M059J (cell line): ENCODE results near the gene UBE2J2. TPM values are rescaled to one million over a fixed set of nuclear protein-coding genes. Genes with fewer than 3 reads are reported as not detected.
A peak's percentile ranks its signal among the peaks of the same experiment; 100 is the strongest.

Experiments used
- DNase-seq: peaks from one replicate; pipeline ENCODE4 v3.0.0-alpha.2; 2012; ENCODE audit warnings: low read depth
- total RNA-seq: library from RNA; depleted of rRNA; stranded (reverse); fragments of >200 nt; shearing (Covaris generic); gene quantifications from 2 replicates; pipeline ENCODE4 v1.2.3, GENCODE V29; 2014

UBE2J2 gene
- total RNA-seq, 1 experiment from 2014 or later: 59.5 TPM

DNA sequence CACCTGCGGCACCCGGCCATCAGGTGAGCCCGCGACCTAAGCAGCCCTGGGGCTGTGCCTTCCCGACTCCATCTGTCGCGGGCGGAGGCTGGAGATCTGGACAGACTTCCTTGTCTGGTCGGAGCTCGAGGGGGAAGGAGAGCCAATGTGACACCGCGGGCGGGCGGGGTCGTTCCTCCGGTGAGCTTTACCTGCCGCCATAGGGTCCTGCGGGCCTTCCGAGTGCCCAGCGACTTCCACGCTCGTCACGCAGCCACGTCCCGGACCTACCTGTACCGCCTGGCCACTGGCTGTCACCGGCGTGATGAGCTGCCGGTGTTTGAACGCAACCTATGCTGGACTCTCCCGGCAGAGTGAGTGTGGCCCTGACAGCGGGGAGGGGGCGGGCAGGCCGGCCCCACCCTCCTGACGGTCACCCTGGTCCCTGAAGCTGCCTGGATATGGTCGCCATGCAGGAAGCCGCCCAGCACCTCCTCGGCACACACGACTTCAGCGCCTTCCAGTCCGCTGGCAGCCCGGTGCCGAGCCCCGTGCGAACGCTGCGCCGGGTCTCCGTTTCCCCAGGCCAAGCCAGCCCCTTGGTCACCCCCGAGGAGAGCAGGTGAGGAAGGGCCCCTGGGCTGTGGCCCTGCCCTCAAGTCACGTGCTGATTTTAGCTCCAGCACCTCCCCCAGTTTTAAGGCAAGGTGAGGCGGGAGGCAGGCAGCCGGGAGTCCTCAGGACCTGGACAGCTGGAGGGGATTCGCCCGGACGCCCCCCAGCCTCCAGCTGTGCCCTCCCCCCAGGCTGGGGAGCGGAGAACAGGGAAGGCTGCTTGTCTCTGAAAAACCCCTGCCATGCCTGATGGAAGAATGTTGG is 35.8 kb upstream of the UBE2J2 start:
- no peak for DNase-seq

DNA sequence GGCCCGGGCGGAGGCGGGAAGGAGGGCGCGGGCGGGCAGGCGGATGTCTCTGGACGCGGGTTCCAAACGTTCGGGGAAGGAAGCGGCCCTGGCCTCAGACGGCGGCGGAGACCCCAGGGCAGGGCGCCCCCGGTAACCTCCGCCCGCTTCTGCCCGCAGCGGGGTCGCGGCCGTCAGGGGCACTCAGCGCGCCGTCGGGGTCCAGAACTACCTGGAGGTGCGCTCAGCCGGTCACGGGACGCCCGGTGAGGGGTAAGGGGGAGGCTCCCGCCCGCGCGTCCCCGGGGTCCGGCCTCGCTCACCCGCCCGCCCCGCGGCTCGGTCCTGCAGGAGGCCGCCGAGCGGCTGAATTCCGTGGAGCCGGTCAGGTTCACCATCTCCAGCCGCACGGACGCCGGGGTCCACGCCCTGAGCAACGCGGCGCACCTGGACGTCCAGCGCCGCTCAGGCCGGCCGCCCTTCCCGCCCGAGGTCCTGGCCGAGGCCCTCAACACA is 35.1 kb upstream of the UBE2J2 start:
- DNase-seq: no peak

DNA sequence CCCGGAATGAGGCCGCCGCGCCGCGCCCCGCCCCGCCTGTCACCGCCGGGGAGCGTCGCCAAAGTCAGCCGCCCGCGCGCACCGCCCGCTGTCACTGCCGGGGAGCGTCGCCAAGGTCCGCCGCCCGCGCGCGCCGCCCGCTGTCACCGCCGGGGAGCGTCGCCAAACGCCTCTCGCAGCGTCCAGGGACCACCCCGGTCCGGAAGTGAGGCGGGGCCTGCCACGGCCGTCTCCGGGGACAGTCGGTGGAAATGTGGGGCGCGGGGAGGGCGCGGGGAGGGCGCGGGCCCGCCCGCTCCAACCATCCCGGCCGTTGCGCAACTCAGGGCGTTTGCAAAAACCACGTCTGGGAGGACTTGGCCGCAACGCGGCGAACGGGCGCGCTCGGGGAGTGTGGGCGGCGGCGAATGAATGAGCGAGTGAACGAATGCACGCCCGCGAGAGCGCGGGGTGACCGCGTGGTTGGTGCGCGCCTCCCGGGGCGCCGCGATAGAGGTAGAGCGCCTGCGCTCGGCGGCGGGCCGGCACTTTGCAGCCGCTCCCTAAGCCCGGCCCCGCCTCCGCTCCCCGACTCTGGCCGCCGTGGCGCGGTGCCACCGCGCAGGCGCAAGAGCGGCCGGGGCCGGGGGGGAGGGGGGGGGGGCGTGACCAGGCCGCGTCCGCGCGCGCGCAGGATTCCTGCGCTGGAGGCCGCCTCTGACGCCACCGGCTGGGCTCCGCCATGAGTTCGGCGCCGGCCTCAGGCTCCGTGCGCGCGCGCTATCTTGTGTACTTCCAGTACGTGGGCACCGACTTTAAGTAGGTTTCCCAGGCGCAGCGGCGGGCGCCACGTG is 34.5 kb upstream of the UBE2J2 start, which contains the start of the genes ACAP3 and PUSL1:
Gene ACAP3, minus strand, starts transcription at position 8 of the 833 bp plus-strand sequence. CDS start 115 bp downstream, outside the sequence.
Gene PUSL1, plus strand, starts transcription at position 675 of the 833 bp plus-strand sequence. Its CDS starts 47 bp downstream, at position 722.
- peak; percentile 88 for DNase-seq

DNA sequence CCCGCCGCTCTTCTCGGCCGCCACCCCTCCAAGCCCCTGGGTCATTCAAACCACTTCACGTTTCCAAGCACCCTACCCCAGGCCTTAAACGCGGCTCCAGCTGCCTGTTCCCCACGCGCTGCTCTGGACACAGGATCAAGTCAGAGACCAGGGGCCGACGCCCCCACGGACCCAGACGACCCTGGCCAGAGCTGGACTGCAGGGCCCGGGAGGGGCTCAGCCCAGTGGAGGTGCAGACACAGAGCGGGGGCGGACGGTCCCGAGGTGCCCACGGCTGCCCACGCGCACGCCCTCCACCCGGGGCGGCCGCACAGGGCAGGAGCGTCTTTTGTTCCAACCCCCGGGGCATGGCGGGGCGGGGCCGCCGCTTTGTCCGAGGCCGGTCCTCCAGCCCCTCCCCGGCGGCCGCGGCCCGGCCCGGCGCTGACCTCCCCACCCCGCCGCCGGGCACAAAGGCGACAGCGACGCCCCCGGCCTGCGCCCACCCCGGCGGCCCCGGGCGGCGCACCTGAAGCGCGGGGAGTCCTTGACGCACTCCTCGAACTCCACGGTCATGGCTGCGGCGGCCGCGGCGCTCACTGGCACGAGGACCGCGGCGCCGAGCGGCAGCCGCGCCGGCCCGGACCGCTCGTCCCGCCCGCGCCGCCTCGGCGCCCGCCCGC is 33.7 kb upstream of the UBE2J2 start:
- peak; percentile 47 for DNase-seq

DNA sequence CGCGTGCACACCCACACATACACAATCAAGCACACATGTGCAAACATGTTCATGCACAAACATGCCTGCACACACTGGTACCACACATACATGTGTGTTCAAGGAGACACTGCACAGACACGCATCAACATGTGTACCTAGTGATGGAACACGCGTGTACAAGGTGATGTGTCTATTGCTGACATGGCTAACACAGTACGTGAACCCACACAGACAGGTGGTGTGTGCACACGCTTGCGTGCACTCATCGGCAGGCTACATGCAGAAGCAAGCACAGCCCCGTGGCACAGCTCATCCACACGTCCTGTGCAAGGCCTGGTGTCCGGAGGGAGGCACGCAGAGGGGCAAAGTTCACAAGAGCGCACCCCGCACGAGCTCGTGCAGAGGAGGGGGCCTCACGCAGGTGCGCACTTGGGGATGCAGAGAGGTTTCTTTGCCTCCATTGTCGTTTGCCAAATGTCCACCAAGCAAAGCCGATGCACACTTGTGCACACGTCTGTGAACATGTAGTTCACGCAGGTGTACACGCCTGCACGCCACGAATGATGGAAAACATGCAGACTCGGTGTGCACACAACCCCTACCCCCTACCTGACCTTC is 33.1 kb upstream of the UBE2J2 start:
- no peak for DNase-seq

DNA sequence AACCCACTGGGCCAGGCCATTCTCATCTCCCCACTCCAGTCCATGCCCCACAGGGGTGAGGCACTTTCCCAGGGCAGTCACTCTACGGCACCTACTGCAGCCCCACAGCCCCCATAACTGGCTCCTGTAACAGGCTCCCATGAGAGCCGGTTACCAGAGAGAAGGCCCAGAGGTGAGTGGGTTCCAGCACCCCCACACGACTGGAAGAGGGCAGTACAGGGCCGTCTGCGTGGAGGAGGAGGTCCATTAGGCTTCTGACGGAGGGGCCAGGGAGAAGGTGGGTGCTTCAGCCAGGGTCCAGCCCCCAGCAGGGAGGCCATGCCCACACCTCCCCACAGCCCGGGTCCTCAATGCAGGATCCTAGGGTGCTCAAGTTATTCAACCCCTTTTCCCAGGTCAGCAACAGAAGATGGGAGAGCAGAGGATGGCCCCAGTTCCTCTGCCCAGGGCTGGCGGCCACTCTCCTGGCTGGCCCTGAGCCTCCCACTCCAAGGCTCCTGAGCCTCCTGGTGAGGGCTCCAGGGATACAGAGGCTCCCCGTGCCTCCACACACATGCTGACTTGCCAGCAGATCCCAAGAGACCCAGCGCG is 32.5 kb upstream of the UBE2J2 start:
- no peak for DNase-seq

DNA sequence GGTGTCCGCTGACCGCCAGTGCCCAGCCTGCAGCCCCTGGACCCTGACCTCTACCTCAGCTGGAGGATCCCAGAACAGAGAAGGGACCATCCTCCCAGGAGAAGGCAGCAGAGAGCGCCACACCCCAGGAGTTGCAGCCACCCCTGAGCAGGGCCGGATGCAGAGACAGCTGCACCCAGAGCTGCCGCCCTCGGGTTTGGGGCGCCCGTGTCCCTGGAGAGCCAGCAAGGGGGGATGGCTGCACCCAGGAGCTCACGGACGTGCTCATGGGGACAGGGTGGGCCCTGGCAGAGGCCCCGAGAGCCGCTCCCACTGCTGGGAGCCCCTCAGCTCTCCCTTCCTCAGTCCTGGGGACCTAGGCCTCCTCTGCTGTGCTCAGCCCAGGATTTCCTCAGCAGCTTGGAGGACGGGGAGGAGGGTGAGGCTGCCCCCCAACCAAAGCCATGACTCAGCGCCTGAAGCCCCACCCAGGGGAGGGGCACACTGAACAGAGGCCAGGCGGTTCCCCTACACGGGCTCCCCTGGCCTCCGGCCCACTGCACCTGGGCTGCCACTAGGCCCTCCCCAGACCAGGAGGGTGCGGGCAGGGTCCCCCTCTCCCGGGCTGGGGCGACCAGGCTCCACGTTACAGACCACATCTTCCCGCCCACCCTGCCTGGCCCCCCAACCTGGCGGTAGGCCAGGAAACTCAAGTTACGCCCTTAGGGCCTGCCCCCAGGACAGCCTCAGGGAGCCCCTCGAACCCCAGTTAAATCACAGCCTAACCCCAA is 31.8 kb upstream of the UBE2J2 start:
- peak; percentile 70 for DNase-seq

DNA sequence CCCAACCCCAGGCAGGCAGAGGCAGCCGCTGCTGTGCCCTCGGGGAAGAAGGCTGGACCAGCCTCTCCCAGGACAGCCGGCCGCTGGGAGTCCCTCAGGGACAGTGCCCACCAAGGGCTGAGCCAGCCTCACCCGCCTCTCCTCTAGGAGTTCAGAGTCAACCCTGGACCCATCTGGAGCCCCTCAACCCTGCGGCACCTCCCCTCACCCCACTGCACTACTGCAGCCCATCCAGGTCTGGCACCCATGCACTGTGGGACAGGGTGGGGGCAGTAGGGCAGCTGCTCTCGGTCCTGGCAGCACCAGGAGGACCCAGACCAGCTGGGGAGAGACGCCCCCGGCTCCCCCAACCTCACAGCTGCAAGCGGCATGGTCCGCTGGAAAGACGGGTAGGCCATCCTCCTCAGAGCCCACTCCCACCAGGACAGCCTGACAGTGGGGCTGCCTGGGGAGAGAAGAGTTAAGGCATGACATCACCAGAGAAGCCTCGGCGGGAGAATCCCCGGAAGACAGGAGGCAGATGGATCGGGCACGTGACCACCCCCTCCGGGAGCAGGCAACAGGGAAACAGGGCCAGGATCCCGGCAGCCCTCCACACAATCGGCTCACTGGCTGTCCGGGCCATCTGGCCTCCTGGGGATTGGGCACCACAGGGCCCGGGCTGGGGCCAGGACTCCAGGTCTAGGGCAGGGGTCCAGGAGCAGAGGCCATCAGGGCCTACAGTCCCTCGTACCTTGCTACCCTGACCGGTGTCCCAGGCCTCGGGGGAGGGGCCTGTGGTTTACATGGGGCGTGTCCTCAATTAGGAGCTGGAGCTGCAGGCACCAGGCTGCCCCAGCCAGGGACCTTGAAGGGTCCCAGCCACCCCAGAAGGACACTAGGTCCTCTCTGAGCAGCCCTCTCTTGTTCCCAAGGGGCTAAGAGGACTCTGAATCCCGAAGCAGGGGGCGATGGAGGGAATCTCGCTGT is 31.0 kb upstream of the UBE2J2 start:
- DNase-seq: peak; percentile 58

DNA sequence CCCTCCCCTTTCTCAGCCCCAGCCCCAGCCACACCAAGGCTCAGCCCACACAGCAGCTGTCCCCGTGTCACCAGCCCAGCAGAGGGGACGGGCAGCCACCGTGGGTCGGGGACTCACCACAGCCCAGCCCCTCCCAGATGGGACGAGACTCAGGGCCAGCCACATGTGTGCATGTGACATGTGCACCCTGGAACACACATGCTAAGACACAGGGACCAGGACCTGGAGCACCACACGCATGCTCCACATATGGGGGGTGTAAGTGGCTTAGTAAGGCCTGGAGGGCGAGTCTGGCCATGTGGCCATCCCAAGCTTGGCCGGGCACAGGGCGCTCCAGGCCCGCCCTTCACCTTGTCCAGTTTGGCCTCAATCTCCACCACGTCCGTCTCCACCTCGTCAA is 30.1 kb upstream of the UBE2J2 start:
- no peak for DNase-seq

DNA sequence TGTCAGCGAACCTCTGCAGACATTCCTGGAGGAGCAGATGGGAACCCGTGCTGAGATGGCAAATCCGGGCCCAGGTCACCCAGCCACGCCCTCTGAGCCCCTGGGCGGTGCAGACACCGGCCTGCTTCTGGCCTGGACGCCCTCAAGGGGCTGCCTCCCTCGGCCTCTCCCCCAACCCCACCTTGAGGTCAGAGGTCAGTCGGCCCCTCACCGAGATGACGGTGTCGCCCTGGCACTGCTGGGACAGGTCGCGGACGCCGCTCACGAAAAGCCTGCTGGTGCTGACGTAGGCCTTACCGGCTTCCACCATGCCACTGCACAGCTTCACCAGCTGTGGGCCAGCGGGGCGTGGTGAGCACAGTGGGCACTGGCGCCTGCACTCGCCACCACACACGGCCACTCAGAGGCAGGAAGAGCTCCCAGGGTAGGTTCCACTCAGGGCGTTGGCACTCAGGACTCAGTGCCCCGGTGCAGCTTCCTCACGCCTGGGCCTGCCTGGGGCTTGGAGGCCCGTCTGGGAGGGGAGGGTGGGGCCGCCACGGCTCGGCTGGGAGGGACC is 29.4 kb upstream of the UBE2J2 start:
- DNase-seq: peak; percentile 18

DNA sequence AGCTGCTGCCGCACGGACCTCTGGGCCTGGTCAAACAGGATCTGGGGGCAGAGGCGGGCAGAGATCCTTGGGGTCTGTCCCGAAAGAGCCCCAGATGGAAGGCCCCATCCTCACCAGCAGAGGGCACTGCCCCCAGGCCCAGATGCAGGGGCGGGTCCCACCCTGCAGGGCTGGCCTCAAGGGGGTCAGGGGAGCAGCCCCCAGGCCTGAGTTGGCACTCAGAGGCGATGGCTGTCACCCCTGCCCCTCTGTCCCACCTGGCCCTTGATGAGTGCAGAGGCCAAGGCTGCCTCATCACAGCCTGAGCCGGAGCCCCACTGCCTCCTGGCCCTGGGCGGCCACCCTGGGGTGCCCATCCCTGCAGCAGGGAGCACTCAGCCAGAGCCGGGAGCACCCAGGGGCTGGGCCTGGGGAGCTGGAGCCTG is 28.4 kb upstream of the UBE2J2 start:
- DNase-seq: no peak

DNA sequence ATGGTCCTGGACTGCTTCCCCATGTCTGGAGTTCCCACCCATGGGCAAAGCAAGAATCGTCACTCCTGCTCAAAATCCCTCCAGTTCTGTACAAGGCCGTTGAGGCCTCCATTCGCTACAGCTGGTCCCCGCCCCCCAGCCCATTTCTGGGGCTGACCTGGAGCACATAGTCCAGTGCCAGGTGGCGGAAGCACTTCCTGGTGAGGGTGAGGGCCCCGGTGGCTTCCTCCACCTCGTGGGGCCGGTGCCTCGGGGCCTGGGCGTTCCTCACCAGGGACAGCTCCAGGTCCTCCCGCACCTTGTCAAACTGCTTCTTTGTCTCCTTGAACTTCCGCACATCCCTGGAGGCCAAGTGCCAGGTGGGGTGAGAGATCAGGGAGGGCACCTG is 26.7 kb upstream of the UBE2J2 start:
- no peak for DNase-seq

DNA sequence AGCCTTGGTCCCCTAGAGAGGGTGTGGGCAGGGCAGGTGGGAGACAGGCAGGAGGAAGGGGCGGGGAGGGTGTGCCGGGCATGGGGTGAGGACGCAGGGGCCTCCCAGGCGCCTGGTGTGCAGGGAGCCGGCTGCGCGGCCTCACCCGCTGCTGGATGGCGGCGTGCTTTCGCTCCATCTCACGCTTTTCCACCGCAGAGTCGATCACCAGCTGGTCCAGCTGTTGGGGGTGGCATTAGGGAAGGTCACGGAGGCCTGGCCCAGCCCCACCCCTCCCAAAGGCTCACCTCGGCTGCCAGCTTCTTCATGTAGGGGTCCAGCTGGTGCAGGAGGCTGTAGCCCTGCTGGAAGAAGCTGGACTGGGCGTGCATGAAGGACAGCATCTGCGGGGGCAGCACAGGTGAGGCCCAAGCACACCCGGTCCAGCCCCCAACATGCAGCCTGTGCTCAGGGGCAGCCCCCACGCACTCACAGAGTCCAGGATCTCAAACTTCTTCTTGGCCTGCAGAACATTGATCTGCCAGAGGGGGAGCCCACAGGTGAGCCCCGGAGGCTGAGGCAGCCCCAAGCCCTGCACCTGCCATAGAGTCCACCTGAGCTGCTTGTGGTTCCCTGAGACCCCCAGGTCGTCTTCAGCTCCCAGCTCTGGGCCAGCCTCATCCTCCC is 26.2 kb upstream of the UBE2J2 start:
- DNase-seq: no peak

DNA sequence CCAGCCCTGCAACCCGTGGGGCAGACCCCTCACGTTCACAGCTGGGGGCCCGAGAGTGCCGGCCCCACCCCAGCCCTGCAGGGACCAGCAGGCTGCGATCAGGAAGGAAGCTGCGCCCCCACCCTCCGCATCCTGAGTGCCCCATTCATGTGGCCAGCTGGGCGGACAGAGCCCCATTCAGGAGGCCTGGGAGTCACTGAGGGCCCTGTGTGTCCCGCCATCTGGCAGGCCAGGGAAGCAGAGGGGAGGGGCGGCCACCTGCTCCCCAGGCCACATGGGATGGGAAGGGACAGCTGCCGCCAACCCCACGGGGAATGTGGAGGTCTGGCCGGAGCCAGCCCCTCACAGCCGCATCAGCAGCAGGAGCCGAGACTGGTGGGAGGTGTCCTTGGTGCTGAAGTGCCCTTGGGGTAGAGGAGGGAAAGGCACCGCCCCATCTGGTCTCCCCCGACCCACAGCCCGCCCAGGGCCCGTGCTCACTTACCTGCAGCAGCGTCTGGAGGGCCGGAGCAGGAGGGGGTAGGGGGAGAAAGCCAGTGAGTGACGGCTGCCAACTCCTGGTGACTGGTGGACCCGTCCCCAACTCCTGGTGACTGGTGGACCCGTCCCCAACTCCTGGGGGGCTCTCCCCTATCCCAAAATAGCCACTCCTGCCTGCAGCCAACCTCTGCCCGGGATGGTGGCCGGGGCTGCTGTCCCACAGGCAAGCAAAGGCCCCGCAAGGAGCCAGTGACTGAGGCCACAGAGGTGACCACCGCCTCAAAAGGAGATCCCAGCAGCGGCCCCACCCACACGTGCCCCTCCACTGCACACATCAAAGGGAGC is 25.4 kb upstream of the UBE2J2 start:
- no peak for DNase-seq

DNA sequence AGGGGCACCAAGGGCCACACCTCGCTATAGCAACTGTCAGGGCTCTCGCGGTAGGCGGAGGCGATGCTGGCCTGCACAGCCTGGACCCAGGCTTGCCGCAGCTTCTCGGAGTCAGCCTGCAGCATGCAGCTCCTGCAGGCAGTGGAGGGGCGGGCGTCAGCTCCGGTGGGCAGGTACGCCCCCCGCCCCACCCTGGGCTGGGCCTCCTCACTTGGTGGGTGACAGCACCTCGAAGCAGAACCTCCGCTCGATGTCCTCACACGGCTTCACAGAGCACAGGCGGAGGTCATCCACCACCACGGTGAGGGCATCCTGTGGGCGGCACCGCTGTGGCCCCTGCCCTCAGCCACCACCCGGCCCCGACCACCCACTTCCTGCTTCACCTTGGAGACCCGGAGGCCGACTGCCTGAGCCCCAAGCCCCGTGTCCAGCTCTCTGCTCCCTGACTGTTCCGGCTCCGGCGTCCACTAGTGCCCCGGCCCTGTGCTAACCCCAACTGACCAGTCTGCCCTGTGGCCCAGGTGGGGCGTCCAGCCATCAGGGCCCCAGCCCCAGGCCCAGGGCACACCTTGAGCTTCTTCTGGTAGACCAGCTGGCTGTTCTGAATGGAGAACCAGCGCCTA is 24.3 kb upstream of the UBE2J2 start:
- no peak for DNase-seq
